H4 (cell line): ENCODE measurements around the gene SPATS2L. TPM values are rescaled to one million over a fixed set of nuclear protein-coding genes. Genes with fewer than 3 reads are reported as not detected.

Source experiments
- DNase-seq: peaks from one replicate; pipeline ENCODE4 v3.0.0-alpha.2; 2015; ENCODE audit warnings: low spot score
- total RNA-seq: library from RNA; depleted of rRNA; stranded (reverse); fragments of >200 nt; shearing (Covaris generic); gene quantifications from 2 replicates; pipeline ENCODE4 v1.2.3, GENCODE V29; 2014

The SPATS2L gene
- total RNA-seq, 1 experiment from 2014 or later: 68.1 TPM

GRCh38 chr2:200442471-200442870 lies 136.0 kb downstream of the SPATS2L start:
- DNase-seq: peak; percentile 18

GRCh38 chr2:200443376-200443775 lies 136.9 kb downstream of the SPATS2L start:
- no peak for DNase-seq

- DNase-seq: no peak
These were observed 137.4 kb downstream of the SPATS2L start for GRCh38 chr2:200443916-200444315.

GRCh38 chr2:200444530-200444929 lies 138.0 kb downstream of the SPATS2L start:
- DNase-seq: no peak

GRCh38 chr2:200445284-200445683 lies 138.8 kb downstream of the SPATS2L start:
- DNase-seq: no peak

GRCh38 chr2:200446612-200447011 lies 140.1 kb downstream of the SPATS2L start:
- no peak for DNase-seq

GRCh38 chr2:200447139-200447855 lies 140.8 kb downstream of the SPATS2L start:
- DNase-seq: peak; percentile 14

GRCh38 chr2:200448455-200448854 lies 142.0 kb downstream of the SPATS2L start:
- DNase-seq: no peak

- no peak for DNase-seq
These were observed 142.7 kb downstream of the SPATS2L start for GRCh38 chr2:200449149-200449548.

GRCh38 chr2:200450288-200450687 lies 143.8 kb downstream of the SPATS2L start:
- DNase-seq: no peak

GRCh38 chr2:200451511-200451910 lies 145.0 kb downstream of the SPATS2L start:
- no peak for DNase-seq

GRCh38 chr2:200452377-200452776 lies 145.9 kb downstream of the SPATS2L start:
- DNase-seq: no peak

- no peak for DNase-seq
These were observed 146.8 kb downstream of the SPATS2L start for GRCh38 chr2:200453142-200453852.

GRCh38 chr2:200453853-200454534 lies 147.5 kb downstream of the SPATS2L start:
- DNase-seq: no peak

- DNase-seq: no peak
These were observed 148.7 kb downstream of the SPATS2L start for GRCh38 chr2:200454927-200455801.

GRCh38 chr2:200455958-200456421 lies 149.5 kb downstream of the SPATS2L start:
- DNase-seq: no peak

GRCh38 chr2:200456567-200456966 lies 150.1 kb downstream of the SPATS2L start:
- DNase-seq: no peak

- DNase-seq: no peak
These were observed 152.6 kb downstream of the SPATS2L start for GRCh38 chr2:200459101-200459500.

- DNase-seq: no peak
These were observed 155.6 kb downstream of the SPATS2L start for GRCh38 chr2:200461846-200462710.

GRCh38 chr2:200463452-200463851 lies 157.0 kb downstream of the SPATS2L start:
- no peak for DNase-seq
